ENCODE results near the gene KRI1.

Gene KRI1

DNA sequence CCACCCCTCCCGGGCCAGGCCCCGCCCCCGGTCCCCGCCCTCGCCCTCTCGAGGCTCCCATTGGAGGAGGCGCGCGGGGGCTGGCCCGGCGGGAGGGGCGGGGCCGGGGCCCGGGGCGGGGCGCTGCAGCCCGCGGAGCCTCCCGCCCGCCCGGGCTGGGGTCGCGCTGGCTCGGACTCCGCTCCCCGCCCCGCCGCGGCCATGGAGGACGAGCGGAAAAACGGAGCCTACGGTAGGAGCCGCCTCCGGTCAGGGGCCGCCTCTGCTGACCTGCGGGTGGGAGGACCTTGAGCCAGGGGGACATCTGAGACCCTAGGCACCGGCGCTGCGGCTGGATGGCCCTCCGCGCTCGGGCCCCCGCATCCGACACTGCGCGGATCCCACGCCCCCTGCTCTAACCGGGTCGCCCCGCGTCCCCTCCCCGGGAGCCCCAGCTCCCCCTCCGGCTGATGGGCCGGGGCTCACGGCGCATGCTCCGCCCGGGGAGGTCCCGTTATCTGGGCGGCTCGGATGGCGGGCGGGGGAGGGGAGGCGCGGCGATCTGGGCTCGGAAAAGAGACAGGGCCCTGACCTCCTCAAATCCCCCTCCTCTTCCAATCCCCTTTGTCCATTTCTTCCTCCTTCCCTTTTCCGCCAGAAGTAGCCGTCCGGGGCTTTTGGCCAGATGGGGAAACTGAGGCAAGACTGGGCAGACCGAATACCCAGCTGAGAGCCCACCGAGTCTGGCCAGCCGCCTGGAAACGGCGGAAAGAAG lies 36.7 kb upstream of the KRI1 start:
- Histone ChIP-seq H3K36me3 (ENCODE audit: insufficient read depth, low read length) (no peaks in the 10 kb centered on the region), H3K4me1 (ENCODE audit: insufficient read depth, low read length, poor library complexity, severe bottlenecking) (peaks cover 24% of the 10 kb centered on the region), H3K9ac (ENCODE audit: low read depth, low read length, poor library complexity, severe bottlenecking) (peak overlapping the region; percentile 93), H3K9me3 (ENCODE audit: insufficient read depth, low read depth, low read length) (no peaks in the 10 kb centered on the region), H3K9me2 (replicated peaks; ENCODE audit: low read depth, low read length) (no peaks in the 10 kb centered on the region), H4K20me1 (ENCODE audit: insufficient read depth, low read length, poor library complexity, severe bottlenecking) (peaks cover 17% of the 10 kb centered on the region), H3K4me3 (ENCODE audit: low read length, poor library complexity, severe bottlenecking) (peak overlapping the region; percentile 93), H2AFZ (ENCODE audit: low read length) (peak overlapping the region; percentile 99), H3F3A (ENCODE audit: low read depth) (peaks cover 4% of the 10 kb centered on the region; the same call in 1 of the 2 replicates), H3K27me3 (ENCODE audit: insufficient read depth, low read length, poor library complexity, severe bottlenecking) (no peaks in the 10 kb centered on the region), H3K79me2 (ENCODE audit: insufficient read depth, low read length) (peaks cover 27% of the 10 kb centered on the region), H3K4me2 (ENCODE audit: low read depth, low read length, poor library complexity, severe bottlenecking) (peak overlapping the region; percentile 93)
- TF ChIP-seq CTCF (conservative IDR thresholded peaks at IDR 0.05; ENCODE audit: low read length) = no peak
- no peak for TF ChIP-seq EZH2phosphoT487 (IDR thresholded peaks at IDR 0.05; ENCODE audit: borderline replicate concordance)

DNA sequence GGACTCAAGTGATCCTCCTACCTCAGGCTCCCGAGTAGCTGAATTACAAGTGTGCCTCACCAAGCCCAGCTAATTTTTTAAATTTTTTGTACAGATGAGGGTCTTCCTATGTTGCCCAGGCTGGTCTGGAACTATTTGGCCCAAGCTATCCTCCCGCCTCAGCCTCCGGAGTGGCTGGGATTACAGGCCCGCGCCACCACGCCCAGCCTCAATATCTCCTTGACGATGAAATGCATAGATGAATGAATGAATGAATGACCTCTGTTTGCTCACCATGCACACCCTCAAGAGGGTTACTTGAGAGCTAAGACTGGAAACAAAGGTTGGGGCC lies 36.2 kb upstream of the KRI1 start:
- peak overlapping the region; percentile 56 for H3K4me3 ChIP-seq (ENCODE audit: low read length, poor library complexity, severe bottlenecking)
- H3F3A ChIP-seq (ENCODE audit: low read depth) = peaks cover 4% of the 10 kb centered on the region; the same call in 1 of the 2 replicates
- H3K9me2 ChIP-seq (replicated peaks; ENCODE audit: low read depth, low read length) = no peaks in the 10 kb centered on the region
- H4K20me1 ChIP-seq (ENCODE audit: insufficient read depth, low read length, poor library complexity, severe bottlenecking) = peaks cover 17% of the 10 kb centered on the region
- no peak for TF ChIP-seq CTCF (conservative IDR thresholded peaks at IDR 0.05; ENCODE audit: low read length)
- no peak for TF ChIP-seq EZH2phosphoT487 (IDR thresholded peaks at IDR 0.05; ENCODE audit: borderline replicate concordance)
- H3K4me2 ChIP-seq (ENCODE audit: low read depth, low read length, poor library complexity, severe bottlenecking) = no peak overlapping the region
- H3K4me1 ChIP-seq (ENCODE audit: insufficient read depth, low read length, poor library complexity, severe bottlenecking) = peaks cover 29% of the 10 kb centered on the region
- peak overlapping the region; percentile 68; the same call in 1 of the 2 replicates for H2AFZ ChIP-seq (ENCODE audit: low read length)
- H3K9ac ChIP-seq (ENCODE audit: low read depth, low read length, poor library complexity, severe bottlenecking) = no peak overlapping the region
- no peaks in the 10 kb centered on the region for H3K9me3 ChIP-seq (ENCODE audit: insufficient read depth, low read depth, low read length)
- no peaks in the 10 kb centered on the region for H3K36me3 ChIP-seq (ENCODE audit: insufficient read depth, low read length)
- H3K79me2 ChIP-seq (ENCODE audit: insufficient read depth, low read length) = peaks cover 27% of the 10 kb centered on the region
- H3K27me3 ChIP-seq (ENCODE audit: insufficient read depth, low read length, poor library complexity, severe bottlenecking) = no peaks in the 10 kb centered on the region

GRCh38 chr19:10600149-10600548 lies 34.3 kb upstream of the KRI1 start:
- Histone ChIP-seq H3K9me3 (ENCODE audit: insufficient read depth, low read depth, low read length) (no peaks in the 10 kb centered on the region), H3K27me3 (ENCODE audit: insufficient read depth, low read length, poor library complexity, severe bottlenecking) (no peaks in the 10 kb centered on the region), H3K79me2 (ENCODE audit: insufficient read depth, low read length) (peaks cover 26% of the 10 kb centered on the region), H4K20me1 (ENCODE audit: insufficient read depth, low read length, poor library complexity, severe bottlenecking) (peaks cover 17% of the 10 kb centered on the region), H3K4me2 (ENCODE audit: low read depth, low read length, poor library complexity, severe bottlenecking) (no peak overlapping the region), H3K4me1 (ENCODE audit: insufficient read depth, low read length, poor library complexity, severe bottlenecking) (peaks cover 41% of the 10 kb centered on the region), H3K4me3 (ENCODE audit: low read length, poor library complexity, severe bottlenecking) (no peak overlapping the region), H2AFZ (ENCODE audit: low read length) (no peak overlapping the region), H3K9ac (ENCODE audit: low read depth, low read length, poor library complexity, severe bottlenecking) (no peak overlapping the region), H3K9me2 (replicated peaks; ENCODE audit: low read depth, low read length) (no peaks in the 10 kb centered on the region), H3K36me3 (ENCODE audit: insufficient read depth, low read length) (no peaks in the 10 kb centered on the region), H3F3A (ENCODE audit: low read depth) (peaks cover 4% of the 10 kb centered on the region; the same call in 1 of the 2 replicates)
- TF ChIP-seq CTCF (conservative IDR thresholded peaks at IDR 0.05; ENCODE audit: low read length) (no peak), EZH2phosphoT487 (IDR thresholded peaks at IDR 0.05; ENCODE audit: borderline replicate concordance) (no peak)
